Heart right ventricle (tissue), 16 donors: ENCODE results near the gene ATP2B1. TPM values are rescaled to one million over a fixed set of nuclear protein-coding genes. Genes with fewer than 3 reads are reported as not detected.

Source experiments
- ATAC-seq, 8 donors: fragments of 200-7000 bp; cut with Tn5 transposase; one replicate each; pipeline ENCODE4 v1.9.1; 2020; ENCODE audit warnings: mild to moderate bottlenecking in 8 of 8, moderate library complexity in 8 of 8, moderate number of reproducible peaks in 1 of 8
- DNase-seq, 2 donors: peaks; one replicate each; pipeline ENCODE4 v3.0.0-alpha.2; 2020
- H3K27ac ChIP-seq, 10 donors: fragments of 200-600 bp; sonication (generic) in 2 of 10; one replicate each; pipeline versions ENCODE4 v1.5.0 to v1.8.0; 2020 to 2022; ENCODE audit warnings: mild to moderate bottlenecking in 3 of 10
- H3K27me3 ChIP-seq, 7 donors: fragments of 200-600 bp; one replicate each; pipeline ENCODE4 v1.8.0; 2021 to 2022; ENCODE audit warnings: mild to moderate bottlenecking in 2 of 7
- H3K36me3 ChIP-seq, 9 donors: fragments of 200-600 bp; sonication (generic) in 1 of 9; one replicate each; pipeline versions ENCODE4 v1.5.0 to v1.8.0; 2020 to 2022; ENCODE audit warnings: mild to moderate bottlenecking in 2 of 9
- H3K4me1 ChIP-seq, 9 donors: fragments of 200-600 bp; sonication (generic) in 1 of 9; one replicate each; pipeline versions ENCODE4 v1.5.0 to v1.8.0; 2020 to 2022; ENCODE audit warnings: mild to moderate bottlenecking in 4 of 9
- H3K4me3 ChIP-seq, 10 donors: fragments of 200-600 bp; sonication (generic) in 2 of 10; one replicate each; pipeline versions ENCODE4 v1.5.0 to v1.8.0; 2020 to 2022; ENCODE audit warnings: mild to moderate bottlenecking in 7 of 10, moderate library complexity in 2 of 10
- H3K9me3 ChIP-seq, 11 donors: fragments of 200-600 bp in 10 of 11; sonication (generic) in 2 of 11; one replicate each; pipeline versions ENCODE4 v1.5.0 to v1.8.0; 2013 to 2022; ENCODE audit warnings: mild to moderate bottlenecking in 2 of 11, control low read depth in 1 of 11, moderate library complexity in 1 of 11
- WGBS, 2 donors: extraction: QIAGEN DNeasy Blood & Tissue Kit; methylation state at CpG; one replicate each; pipeline ENCODE4 v1.1.7; 2013; ENCODE audit warnings: inconsistent platforms in 1 of 2; 5-methylcytosine and 5-hydroxymethylcytosine counted together
- intact Hi-C, 10 donors: fragments of 100-400 bp; cut with DNase I; formaldehyde crosslinking; loops; one replicate each; pipeline versions ENCODE4 v1.11.1 to v1.14.2; 2022
- polyA plus RNA-seq, 2 donors: library from polyadenylated mRNA; stranded (reverse); fragments of 200-250 nt; gene quantifications; one replicate each; pipeline ENCODE4 v1.2.3, GENCODE V29; 2013
- total RNA-seq, 10 donors: library from RNA; stranded (reverse); fragmentation: NEBNext Ultra II Directional in 3 of 10; extraction: Animal tissue kit (Norgen Biotek cat#: 25700) in 3 of 10; gene quantifications; one replicate each; pipeline versions ENCODE4 v1.2.1 to v1.2.4, GENCODE V29; 2021 to 2023
- TF ChIP-seq, protein P1 (sequence below), 9 donors: fragments of 200-600 bp; sonication (generic) in 2 of 9; IDR thresholded peaks; one replicate each; pipeline versions ENCODE4 v1.5.0 to v1.8.0; 2021 to 2022; ENCODE audit warnings: antibody characterized with exemption in 9 of 9, mild to moderate bottlenecking in 5 of 9, moderate library complexity in 1 of 9
- donor health status: Arrhythmogenic right ventricular cardiomyopathy.
- donor health status: ischemic (EF 13 %, LVEDD 7.1; RV severe dilation, severe dysfunction).
- donor health status: healthy with polysubstance abuse.
- donor health status: DM: no; HTN: yes; CAD: no.
- donor health status: DM: no; HTN: no; CAD: no.
- donor health status: ischemic (EF 25% LVEDD 6.9; RV normal size, moderate dysfunction).
- donor health status: ischemic (EF 25% LVEDD 5.7; RV mildly dilated, moderate dysfunction).
- donor health status: healthy.
- donor health status: DM: yes; HTN: yes; CAD: no.
- donor health status: Ischemic cardiomyopathy.
- donor health status: ischemic (EF 35%, LVEDD 5.7; RV mildly dilated, moderate dysfunction).
- donor health status: nonischemic (EF 11% LVEDD 7.7; RV severe dilation, severe dysfunction).
- donor health status: DM: yes; HTN: yes; CAD: no.
- donor health status: PGD.
- donor health status: ischemic (EF 29% LVEDD 5.4; RV normal size, mild dysfunction).
- donor health status: nonischemic (EF 23%, LVEDD 6.1; RV moderate dilation, normal function).

Gene ATP2B1
- total and polyA plus RNA-seq, 12 donors, result 5.9 to 20.5 (median 15.2) TPM

DNA sequence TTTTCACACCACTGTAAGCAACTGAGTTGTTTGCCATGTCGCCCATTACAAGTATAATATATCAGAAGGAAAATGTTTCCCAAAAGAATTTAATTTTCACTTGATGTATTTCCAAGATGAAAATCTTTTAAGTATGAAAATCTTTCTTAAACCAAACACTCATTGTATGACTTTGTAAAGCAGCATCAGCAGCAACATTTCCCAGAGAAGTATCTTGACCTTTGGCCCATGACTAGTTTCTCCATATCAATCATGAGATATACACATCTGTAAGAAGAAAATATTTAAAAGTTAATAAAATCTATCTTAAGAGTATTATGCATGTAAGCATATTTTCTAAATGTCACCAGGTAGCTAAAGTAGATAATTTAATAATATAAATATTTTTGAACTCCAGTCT lies 52.8 kb downstream of the ATP2B1 start:
- Histone ChIP-seq H3K27ac (no peak overlapping the region), H3K4me3 (no peak overlapping the region), H3K9me3 (no peaks in the 10 kb centered on the region), H3K4me1 (peaks cover 0 to 10% (median 0%) of the 10 kb centered on the region in 9 donors), H3K36me3 (peaks cover 0 to 19% (median 0%) of the 10 kb centered on the region in 9 donors), H3K27me3 (no peaks in the 10 kb centered on the region)
- intact Hi-C loops, result no loop called here
- ATAC-seq (no peak), DNase-seq (no peak)
- 93 to 97% methylated on average over 1 of the region's 1 CpG for WGBS, 2 donors
- TF ChIP-seq, protein P1, sequence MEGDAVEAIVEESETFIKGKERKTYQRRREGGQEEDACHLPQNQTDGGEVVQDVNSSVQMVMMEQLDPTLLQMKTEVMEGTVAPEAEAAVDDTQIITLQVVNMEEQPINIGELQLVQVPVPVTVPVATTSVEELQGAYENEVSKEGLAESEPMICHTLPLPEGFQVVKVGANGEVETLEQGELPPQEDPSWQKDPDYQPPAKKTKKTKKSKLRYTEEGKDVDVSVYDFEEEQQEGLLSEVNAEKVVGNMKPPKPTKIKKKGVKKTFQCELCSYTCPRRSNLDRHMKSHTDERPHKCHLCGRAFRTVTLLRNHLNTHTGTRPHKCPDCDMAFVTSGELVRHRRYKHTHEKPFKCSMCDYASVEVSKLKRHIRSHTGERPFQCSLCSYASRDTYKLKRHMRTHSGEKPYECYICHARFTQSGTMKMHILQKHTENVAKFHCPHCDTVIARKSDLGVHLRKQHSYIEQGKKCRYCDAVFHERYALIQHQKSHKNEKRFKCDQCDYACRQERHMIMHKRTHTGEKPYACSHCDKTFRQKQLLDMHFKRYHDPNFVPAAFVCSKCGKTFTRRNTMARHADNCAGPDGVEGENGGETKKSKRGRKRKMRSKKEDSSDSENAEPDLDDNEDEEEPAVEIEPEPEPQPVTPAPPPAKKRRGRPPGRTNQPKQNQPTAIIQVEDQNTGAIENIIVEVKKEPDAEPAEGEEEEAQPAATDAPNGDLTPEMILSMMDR (IDR thresholded peaks at IDR 0.05), result no peak

GRCh38 chr12:89651192-89651591 lies 57.4 kb downstream of the ATP2B1 start:
- Histone ChIP-seq H3K4me3 (no peak overlapping the region), H3K9me3 (peaks cover 0 to 8% (median 0%) of the 10 kb centered on the region in 11 donors), H3K27ac (no peak overlapping the region), H3K4me1 (no peaks in the 10 kb centered on the region), H3K27me3 (no peaks in the 10 kb centered on the region), H3K36me3 (peaks cover 0 to 32% (median 0%) of the 10 kb centered on the region in 9 donors)
- TF ChIP-seq, protein P1 (IDR thresholded peaks at IDR 0.05), result no peak
- DNase-seq (no peak), ATAC-seq (no peak)
- 94 to 97% methylated on average over 4 of the region's 4 CpGs for WGBS, 2 donors
- intact Hi-C loops, result no loop called here

DNA sequence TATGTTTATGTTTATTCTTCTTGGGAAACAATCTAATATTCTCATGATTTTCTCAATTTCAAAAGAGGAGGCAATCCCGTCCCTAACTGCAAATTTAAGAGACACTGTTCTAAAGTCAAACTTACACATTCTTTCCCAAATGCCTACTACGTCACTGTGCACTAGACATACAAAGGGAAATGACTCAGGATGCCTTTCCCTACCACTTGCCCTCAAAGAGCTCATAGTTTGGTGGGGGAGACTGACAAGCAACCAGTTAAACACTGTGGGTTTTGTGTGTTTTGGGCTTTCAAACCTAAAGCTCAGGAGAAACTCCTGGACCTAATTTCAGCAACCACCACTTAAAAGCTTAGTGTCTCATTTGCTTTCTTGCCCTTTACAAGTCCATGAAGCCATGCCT lies 58.4 kb downstream of the ATP2B1 start:
- H3K36me3 ChIP-seq, result peaks cover 0 to 23% (median 0%) of the 10 kb centered on the region in 9 donors
- H3K9me3 ChIP-seq, result peaks cover 0 to 8% (median 0%) of the 10 kb centered on the region in 11 donors
- H3K4me3 ChIP-seq, result no peak overlapping the region
- 97 to 98% methylated on average over 2 of the region's 2 CpGs for WGBS, 2 donors
- TF ChIP-seq, protein P1 (IDR thresholded peaks at IDR 0.05), result no peak
- no peak overlapping the region for H3K27ac ChIP-seq
- no peak for ATAC-seq
- peaks cover 0 to 4% (median 0%) of the 10 kb centered on the region in 9 donors for H3K4me1 ChIP-seq
- H3K27me3 ChIP-seq, result no peaks in the 10 kb centered on the region
- intact Hi-C loops, result no loop called here
- DNase-seq, result no peak

- ATAC-seq, result no peak
Observed at GRCh38 chr12:89649820-89650219, 58.8 kb downstream of the ATP2B1 start.

More at GRCh38 chr12:89649820-89650219, 58.8 kb downstream of the ATP2B1 start:
- intact Hi-C loops, result no loop called here
- no peak for DNase-seq
- no peaks in the 10 kb centered on the region for H3K27me3 ChIP-seq
- H3K27ac ChIP-seq, result no peak overlapping the region
- no peak overlapping the region for H3K4me3 ChIP-seq
- TF ChIP-seq, protein P1 (IDR thresholded peaks at IDR 0.05), result no peak
- peaks cover 0 to 21% (median 0%) of the 10 kb centered on the region in 9 donors for H3K36me3 ChIP-seq
- H3K4me1 ChIP-seq, result peaks cover 0 to 4% (median 0%) of the 10 kb centered on the region in 9 donors
- 98 to 99% methylated on average over 3 of the region's 3 CpGs for whole genome bisulfite sequencing, 2 donors
- H3K9me3 ChIP-seq, result peaks cover 0 to 8% (median 0%) of the 10 kb centered on the region in 11 donors
